Tibial nerve (tissue), 4 donors: ENCODE measurements around the gene AKAP8L.

Experiments used
- CTCF ChIP-seq, 5 experiments: fragments of 200-600 bp in 3 of 5; fragments of 450-650 bp in 2 of 5; sonication (generic) in 3 of 5; IDR thresholded peaks; one replicate each; pipeline ENCODE4 v1.5.1; 2016 to 2019; ENCODE audit warnings: antibody characterized with exemption in 5 of 5, mild to moderate bottlenecking in 3 of 5, moderate library complexity in 2 of 5
- EP300 ChIP-seq, 2 donors: sonication (generic); formaldehyde crosslinking; IDR thresholded peaks; one replicate each; pipeline ENCODE4 v1.6.1; 2017; ENCODE audit warnings: antibody characterized with exemption in 2 of 2, mild to moderate bottlenecking in 1 of 2

- TF ChIP-seq CTCF (IDR thresholded peaks at IDR 0.05) (no peak), EP300 (IDR thresholded peaks at IDR 0.05) (no peak)
These were observed 30.2 kb upstream of the AKAP8L start for GRCh38 chr19:15448778-15449619.
